ENCODE results near the gene SCYGR4.

Gene SCYGR4, protein sequence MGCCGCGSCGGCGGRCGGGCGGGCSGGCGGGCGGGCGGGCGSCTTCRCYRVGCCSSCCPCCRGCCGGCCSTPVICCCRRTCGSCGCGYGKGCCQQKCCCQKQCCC

DNA sequence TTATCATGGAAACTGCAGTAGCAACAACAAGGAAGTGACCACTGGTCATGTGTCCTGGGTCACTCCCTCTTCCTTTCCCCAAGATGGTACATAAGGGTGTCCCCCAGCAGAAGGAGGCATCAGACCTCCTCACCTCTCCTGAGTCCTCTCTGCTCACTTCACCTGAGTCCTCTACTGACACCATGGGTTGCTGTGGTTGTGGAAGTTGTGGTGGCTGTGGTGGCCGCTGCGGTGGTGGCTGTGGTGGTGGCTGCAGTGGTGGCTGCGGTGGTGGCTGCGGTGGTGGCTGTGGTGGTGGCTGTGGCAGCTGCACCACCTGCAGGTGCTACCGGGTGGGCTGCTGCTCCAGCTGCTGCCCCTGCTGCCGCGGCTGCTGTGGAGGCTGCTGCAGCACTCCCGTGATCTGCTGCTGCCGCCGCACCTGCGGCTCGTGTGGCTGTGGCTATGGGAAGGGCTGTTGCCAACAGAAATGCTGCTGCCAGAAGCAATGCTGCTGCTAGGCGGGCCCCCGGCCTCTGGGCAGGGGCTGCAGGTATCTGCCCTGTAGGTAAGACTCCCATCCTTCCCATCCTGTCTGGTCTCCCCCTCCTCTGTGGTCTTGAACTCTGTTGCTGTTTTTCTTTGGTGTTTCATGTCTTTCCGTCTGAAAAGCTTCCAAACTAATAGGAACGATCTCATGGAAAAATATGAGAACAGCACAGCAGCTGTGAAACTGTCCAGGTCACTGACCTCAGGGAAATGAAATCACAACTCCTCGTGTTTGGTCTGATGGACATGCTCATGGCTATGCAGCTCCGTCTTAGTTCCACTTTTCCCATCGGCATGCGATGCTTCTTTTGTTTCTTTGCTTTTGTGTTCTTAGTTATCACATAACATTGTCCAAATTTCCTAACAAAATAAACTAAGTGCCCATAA lies at the start of gene SCYGR4:
Gene SCYGR4 (plus strand): TSS at position 183 of the 915 bp plus-strand sequence. CDS start 0 bp downstream, at position 183.
- Histone ChIP-seq H3K27me3 (ENCODE audit: control insufficient read depth in 1 of 2, insufficient read depth in 2 of 2, low read length in 2 of 2) (no peaks in the 10 kb centered on the region), H3K4me1 (ENCODE audit: insufficient read depth, low read length) (no peaks in the 10 kb centered on the region), H3K27ac (ENCODE audit: low read depth, low read length) (no peak within 1 kb of the TSS), H3K9me3 (ENCODE audit: low read length) (no peaks in the 10 kb centered on the region), H3K36me3 (ENCODE audit: insufficient read depth, low read length) (no peaks in the 10 kb centered on the region), H3K9ac (ENCODE audit: low read length) (no peak within 1 kb of the TSS), H3K4me3 (ENCODE audit: low read depth in 1 of 2, low read length in 2 of 2) (no peak within 1 kb of the TSS)

DNA sequence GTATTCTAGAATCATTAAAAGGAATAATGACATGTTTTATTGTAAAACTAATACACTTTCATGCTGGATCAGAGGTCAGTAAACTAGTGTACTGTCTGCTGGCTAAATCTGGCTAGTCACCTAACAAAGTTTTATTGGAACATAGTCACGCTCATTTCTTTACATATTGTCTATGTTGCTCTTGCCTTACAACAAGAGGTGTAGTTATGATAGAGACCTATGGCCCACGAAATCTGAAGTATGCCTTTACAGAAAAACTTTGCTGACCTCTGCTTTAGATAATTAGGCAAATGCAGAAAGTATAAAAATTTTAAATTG lies 48.5 kb upstream of the SCYGR4 start:
- Histone ChIP-seq H3K9ac (ENCODE audit: low read length) (no peak overlapping the region), H3K27ac (ENCODE audit: low read depth, low read length) (no peak overlapping the region), H3K4me1 (ENCODE audit: insufficient read depth, low read length) (no peaks in the 10 kb centered on the region), H3K27me3 (ENCODE audit: control insufficient read depth in 1 of 2, insufficient read depth in 2 of 2, low read length in 2 of 2) (no peaks in the 10 kb centered on the region), H3K4me3 (ENCODE audit: low read depth in 1 of 2, low read length in 2 of 2) (no peak overlapping the region), H3K9me3 (ENCODE audit: low read length) (no peaks in the 10 kb centered on the region), H3K36me3 (ENCODE audit: insufficient read depth, low read length) (no peaks in the 10 kb centered on the region)

DNA sequence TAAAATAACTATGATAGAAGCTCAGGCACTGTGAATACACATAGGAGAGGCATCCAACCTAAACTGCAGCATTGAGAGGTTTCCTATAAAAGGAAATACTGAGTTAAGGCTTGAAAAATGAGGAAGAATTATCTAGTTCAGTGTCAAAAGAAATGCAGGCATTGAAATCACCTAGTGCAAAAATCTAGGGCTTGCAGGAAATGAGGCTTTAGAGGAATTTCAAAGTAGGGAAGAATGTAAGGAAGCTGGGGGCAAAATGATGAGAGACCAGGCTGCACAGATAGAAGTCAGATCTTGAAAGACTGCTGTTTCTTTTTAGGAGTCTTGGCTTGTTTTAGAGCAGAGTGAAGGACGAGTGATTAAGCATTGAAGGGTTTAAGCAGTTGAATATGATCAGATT lies 46.7 kb upstream of the SCYGR4 start:
- Histone ChIP-seq H3K9me3 (ENCODE audit: low read length) (no peaks in the 10 kb centered on the region), H3K9ac (ENCODE audit: low read length) (no peak overlapping the region), H3K4me3 (ENCODE audit: low read depth in 1 of 2, low read length in 2 of 2) (no peak overlapping the region), H3K27ac (ENCODE audit: low read depth, low read length) (no peak overlapping the region), H3K27me3 (ENCODE audit: control insufficient read depth in 1 of 2, insufficient read depth in 2 of 2, low read length in 2 of 2) (no peaks in the 10 kb centered on the region), H3K36me3 (ENCODE audit: insufficient read depth, low read length) (no peaks in the 10 kb centered on the region), H3K4me1 (ENCODE audit: insufficient read depth, low read length) (no peaks in the 10 kb centered on the region)

DNA sequence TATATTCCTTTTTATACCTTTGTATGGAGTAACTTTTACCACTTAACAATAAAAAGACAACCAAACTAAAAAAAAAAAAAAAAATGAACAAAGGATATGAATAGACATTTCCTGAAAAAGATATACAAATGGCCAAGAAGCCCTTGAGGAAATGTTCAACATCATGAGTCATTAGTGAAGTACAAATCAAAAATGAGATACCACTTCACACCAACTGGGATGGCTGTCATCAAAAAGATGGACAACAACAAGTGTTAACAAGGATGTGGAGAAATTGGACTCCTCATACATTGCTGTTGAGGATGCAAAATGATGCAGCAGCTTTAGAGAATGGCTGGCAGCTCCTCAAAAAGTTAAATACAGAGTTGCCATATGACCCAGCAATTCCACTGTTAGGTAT lies 41.2 kb upstream of the SCYGR4 start:
- Histone ChIP-seq H3K27me3 (ENCODE audit: control insufficient read depth in 1 of 2, insufficient read depth in 2 of 2, low read length in 2 of 2) (no peaks in the 10 kb centered on the region), H3K4me1 (ENCODE audit: insufficient read depth, low read length) (no peaks in the 10 kb centered on the region), H3K36me3 (ENCODE audit: insufficient read depth, low read length) (no peaks in the 10 kb centered on the region), H3K27ac (ENCODE audit: low read depth, low read length) (no peak overlapping the region), H3K4me3 (ENCODE audit: low read depth in 1 of 2, low read length in 2 of 2) (no peak overlapping the region), H3K9ac (ENCODE audit: low read length) (no peak overlapping the region), H3K9me3 (ENCODE audit: low read length) (no peaks in the 10 kb centered on the region)

DNA sequence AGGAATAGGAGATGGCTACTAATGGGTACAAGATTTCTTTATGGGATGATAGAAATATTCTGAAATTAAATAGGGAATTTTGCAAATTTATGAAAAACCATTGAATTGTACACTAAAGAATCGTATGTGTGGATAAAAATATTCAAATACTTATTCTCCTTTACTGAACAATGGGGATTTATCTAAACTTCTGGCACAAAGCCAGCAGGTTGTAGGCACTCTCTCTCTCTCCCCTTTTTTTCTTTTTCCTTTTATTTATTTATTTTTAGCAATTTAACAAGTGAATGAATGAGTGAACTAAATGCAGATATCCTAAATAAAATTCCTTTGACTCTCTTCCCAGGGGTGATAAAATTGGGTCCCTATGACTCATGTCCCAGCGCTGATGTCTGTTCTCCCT lies 40.5 kb upstream of the SCYGR4 start:
- Histone ChIP-seq H3K9ac (ENCODE audit: low read length) (no peak overlapping the region), H3K27me3 (ENCODE audit: control insufficient read depth in 1 of 2, insufficient read depth in 2 of 2, low read length in 2 of 2) (no peaks in the 10 kb centered on the region), H3K27ac (ENCODE audit: low read depth, low read length) (no peak overlapping the region), H3K4me3 (ENCODE audit: low read depth in 1 of 2, low read length in 2 of 2) (no peak overlapping the region), H3K9me3 (ENCODE audit: low read length) (no peaks in the 10 kb centered on the region), H3K36me3 (ENCODE audit: insufficient read depth, low read length) (no peaks in the 10 kb centered on the region), H3K4me1 (ENCODE audit: insufficient read depth, low read length) (no peaks in the 10 kb centered on the region)

DNA sequence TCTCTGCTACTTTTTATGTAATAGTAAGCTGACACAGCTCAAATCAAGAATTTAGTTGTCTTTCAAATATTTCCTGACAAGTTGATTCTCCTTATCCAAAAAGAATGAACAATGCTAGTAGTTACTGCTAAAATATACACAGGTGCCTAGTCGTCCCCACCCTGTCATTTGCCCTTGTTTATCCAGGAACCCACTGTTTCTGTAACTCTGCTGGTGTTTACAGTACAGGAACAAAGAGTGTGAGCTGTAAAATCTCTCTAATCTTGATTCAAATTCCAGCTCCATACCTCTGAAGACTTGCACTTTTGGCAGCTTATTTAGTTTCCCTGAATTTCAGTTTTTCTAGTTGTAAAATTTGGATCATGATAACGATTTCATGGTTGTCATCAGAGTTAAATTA lies 39.7 kb upstream of the SCYGR4 start:
- no peaks in the 10 kb centered on the region for H3K4me1 ChIP-seq (ENCODE audit: insufficient read depth, low read length)

DNA sequence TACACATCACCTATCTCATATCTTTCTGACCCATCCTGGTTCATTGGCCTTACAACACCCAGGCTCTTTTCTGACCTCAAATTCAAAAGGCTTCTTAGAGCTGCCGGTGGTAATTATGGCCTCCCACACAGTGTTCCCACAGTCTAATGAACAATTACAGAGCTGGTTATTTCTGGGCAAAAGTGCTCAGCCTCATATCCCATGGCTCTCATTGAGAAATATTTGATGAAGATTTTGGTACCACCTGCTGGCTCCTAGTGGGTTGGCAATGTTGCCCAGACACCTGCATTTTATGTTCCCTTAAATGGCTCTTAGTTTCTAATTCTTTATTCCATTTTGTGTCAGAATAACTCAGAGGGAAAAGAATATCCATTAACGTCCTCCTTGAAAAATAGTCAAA lies 38.7 kb upstream of the SCYGR4 start:
- H3K9ac ChIP-seq (ENCODE audit: low read length), result no peak overlapping the region
- H3K36me3 ChIP-seq (ENCODE audit: insufficient read depth, low read length), result no peaks in the 10 kb centered on the region
- H3K4me1 ChIP-seq (ENCODE audit: insufficient read depth, low read length), result no peaks in the 10 kb centered on the region
- H3K27ac ChIP-seq (ENCODE audit: low read depth, low read length), result no peak overlapping the region
- H3K27me3 ChIP-seq (ENCODE audit: control insufficient read depth in 1 of 2, insufficient read depth in 2 of 2, low read length in 2 of 2), result no peaks in the 10 kb centered on the region
- H3K9me3 ChIP-seq (ENCODE audit: low read length), result no peaks in the 10 kb centered on the region
- H3K4me3 ChIP-seq (ENCODE audit: low read depth in 1 of 2, low read length in 2 of 2), result no peak overlapping the region

More for the DNA sequence above, 39.7 kb upstream of the SCYGR4 start:
- H3K27me3 ChIP-seq (ENCODE audit: control insufficient read depth in 1 of 2, insufficient read depth in 2 of 2, low read length in 2 of 2), result no peaks in the 10 kb centered on the region
- no peaks in the 10 kb centered on the region for H3K9me3 ChIP-seq (ENCODE audit: low read length)
- H3K27ac ChIP-seq (ENCODE audit: low read depth, low read length), result no peak overlapping the region
- no peak overlapping the region for H3K9ac ChIP-seq (ENCODE audit: low read length)
- H3K36me3 ChIP-seq (ENCODE audit: insufficient read depth, low read length), result no peaks in the 10 kb centered on the region
- H3K4me3 ChIP-seq (ENCODE audit: low read depth in 1 of 2, low read length in 2 of 2), result no peak overlapping the region

DNA sequence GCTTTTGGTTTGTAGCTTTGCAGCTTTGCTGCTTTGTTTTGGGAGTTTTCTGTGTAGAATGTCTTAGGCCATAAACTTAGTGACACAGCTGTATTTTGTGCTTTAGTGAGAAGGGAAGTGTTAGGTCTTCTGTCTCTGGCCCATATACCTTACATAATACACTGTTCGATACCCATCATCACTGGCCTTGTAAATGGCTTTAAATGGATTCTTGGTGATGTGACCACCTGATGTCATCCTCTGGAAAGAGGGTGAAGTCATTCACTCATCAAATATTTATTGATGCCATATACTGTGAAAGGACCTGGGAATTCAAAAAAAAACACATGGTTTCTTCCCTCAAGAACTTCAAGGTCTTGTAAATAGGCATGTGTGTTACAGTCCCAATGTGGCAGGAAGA lies 37.5 kb upstream of the SCYGR4 start:
- Histone ChIP-seq H3K9me3 (ENCODE audit: low read length) (no peaks in the 10 kb centered on the region), H3K9ac (ENCODE audit: low read length) (no peak overlapping the region), H3K27me3 (ENCODE audit: control insufficient read depth in 1 of 2, insufficient read depth in 2 of 2, low read length in 2 of 2) (no peaks in the 10 kb centered on the region), H3K27ac (ENCODE audit: low read depth, low read length) (no peak overlapping the region), H3K4me3 (ENCODE audit: low read depth in 1 of 2, low read length in 2 of 2) (no peak overlapping the region), H3K36me3 (ENCODE audit: insufficient read depth, low read length) (no peaks in the 10 kb centered on the region), H3K4me1 (ENCODE audit: insufficient read depth, low read length) (no peaks in the 10 kb centered on the region)

DNA sequence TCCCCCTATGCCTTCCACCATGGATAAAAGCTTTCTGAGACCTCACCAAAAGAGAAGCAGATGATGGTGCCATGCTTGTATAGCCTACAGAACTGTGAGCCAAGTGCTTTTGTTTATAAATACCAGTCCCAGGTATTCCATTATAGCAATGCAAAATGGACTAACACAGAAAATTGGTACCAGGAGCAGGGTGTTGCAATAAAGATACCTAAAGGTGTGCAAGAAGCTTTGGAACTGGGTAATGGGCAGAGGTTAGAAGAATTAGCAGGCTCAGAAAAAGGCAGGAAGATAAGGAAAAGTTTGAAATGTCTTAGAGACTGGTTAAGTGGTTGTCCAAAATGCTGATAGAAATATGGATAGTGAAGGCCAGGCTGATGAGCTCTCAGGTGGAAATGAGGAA lies 34.9 kb upstream of the SCYGR4 start:
- H3K36me3 ChIP-seq (ENCODE audit: insufficient read depth, low read length), result no peaks in the 10 kb centered on the region
- no peak overlapping the region for H3K9ac ChIP-seq (ENCODE audit: low read length)
- H3K4me3 ChIP-seq (ENCODE audit: low read depth in 1 of 2, low read length in 2 of 2), result no peak overlapping the region
- H3K27ac ChIP-seq (ENCODE audit: low read depth, low read length), result no peak overlapping the region
- H3K27me3 ChIP-seq (ENCODE audit: control insufficient read depth in 1 of 2, insufficient read depth in 2 of 2, low read length in 2 of 2), result no peaks in the 10 kb centered on the region
- no peaks in the 10 kb centered on the region for H3K4me1 ChIP-seq (ENCODE audit: insufficient read depth, low read length)
- H3K9me3 ChIP-seq (ENCODE audit: low read length), result no peaks in the 10 kb centered on the region

DNA sequence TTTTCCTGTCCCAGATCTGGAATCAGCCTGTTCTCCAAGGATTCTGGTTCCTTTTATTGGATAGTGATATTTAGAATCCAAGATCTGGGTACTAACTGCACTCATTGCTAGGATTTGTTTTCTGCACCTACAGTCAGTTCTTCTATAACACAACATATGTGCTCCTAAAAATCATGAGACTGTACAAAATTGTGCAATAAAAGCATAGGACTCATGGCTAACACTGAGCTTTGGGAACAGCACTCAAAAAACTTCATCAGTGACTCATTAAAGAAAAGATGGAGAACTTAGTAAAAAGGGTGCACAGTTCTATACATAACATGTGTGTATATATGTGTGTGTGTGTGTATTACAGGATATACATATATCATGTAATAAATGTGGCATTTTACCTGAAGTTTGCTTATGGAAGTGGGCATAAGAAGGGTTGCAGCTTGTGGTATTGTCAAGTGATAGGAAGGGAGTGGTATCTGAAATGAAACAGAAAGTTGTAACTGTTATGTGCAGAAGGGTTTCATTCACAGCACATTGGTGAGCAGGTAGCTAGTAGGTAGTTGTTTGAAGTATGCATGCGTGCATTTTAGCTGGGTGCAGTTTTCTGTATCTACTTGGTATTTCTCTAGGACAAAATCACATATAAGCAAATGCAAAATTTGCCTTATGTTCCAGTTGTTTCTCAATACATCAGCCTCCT lies 24.5 kb upstream of the SCYGR4 start:
- Histone ChIP-seq H3K9me3 (ENCODE audit: low read length) (no peaks in the 10 kb centered on the region), H3K9ac (ENCODE audit: low read length) (no peak overlapping the region), H3K4me3 (ENCODE audit: low read depth in 1 of 2, low read length in 2 of 2) (no peak overlapping the region), H3K27me3 (ENCODE audit: control insufficient read depth in 1 of 2, insufficient read depth in 2 of 2, low read length in 2 of 2) (no peaks in the 10 kb centered on the region), H3K4me1 (ENCODE audit: insufficient read depth, low read length) (no peaks in the 10 kb centered on the region), H3K27ac (ENCODE audit: low read depth, low read length) (no peak overlapping the region), H3K36me3 (ENCODE audit: insufficient read depth, low read length) (no peaks in the 10 kb centered on the region)

DNA sequence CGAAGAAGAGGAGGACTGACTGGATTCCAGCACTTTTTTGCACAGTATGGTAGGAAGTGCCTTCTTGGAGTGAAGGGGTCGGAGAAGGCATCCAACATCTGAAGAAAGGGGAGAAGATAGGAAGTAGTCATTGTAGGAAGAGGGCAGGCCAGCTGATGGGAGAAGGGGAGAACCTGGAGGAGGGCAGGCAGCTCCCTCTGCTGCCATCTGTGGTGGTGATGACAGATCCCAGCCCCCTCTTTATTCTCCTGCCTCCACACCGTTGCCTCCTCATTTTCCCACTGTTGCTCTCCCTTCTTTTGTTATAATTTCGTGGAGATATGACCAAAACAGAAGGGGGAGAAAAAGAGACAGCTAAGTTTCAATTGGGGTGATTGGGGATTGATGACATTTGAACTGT lies 21.5 kb upstream of the SCYGR4 start:
- Histone ChIP-seq H3K4me1 (ENCODE audit: insufficient read depth, low read length) (no peaks in the 10 kb centered on the region), H3K36me3 (ENCODE audit: insufficient read depth, low read length) (no peaks in the 10 kb centered on the region), H3K4me3 (ENCODE audit: low read depth in 1 of 2, low read length in 2 of 2) (no peak overlapping the region), H3K27ac (ENCODE audit: low read depth, low read length) (no peak overlapping the region), H3K9me3 (ENCODE audit: low read length) (no peaks in the 10 kb centered on the region), H3K9ac (ENCODE audit: low read length) (no peak overlapping the region), H3K27me3 (ENCODE audit: control insufficient read depth in 1 of 2, insufficient read depth in 2 of 2, low read length in 2 of 2) (no peaks in the 10 kb centered on the region)

All from muscle layer of colon (tissue), 2 donors.